Right kidney (tissue), 1 donor: ENCODE measurements around the gene GPC6.

ENCODE experiments used
- DNase-seq: peaks from one replicate; pipeline ENCODE4 v3.0.0-alpha.2; 2016

GPC6 gene

DNA sequence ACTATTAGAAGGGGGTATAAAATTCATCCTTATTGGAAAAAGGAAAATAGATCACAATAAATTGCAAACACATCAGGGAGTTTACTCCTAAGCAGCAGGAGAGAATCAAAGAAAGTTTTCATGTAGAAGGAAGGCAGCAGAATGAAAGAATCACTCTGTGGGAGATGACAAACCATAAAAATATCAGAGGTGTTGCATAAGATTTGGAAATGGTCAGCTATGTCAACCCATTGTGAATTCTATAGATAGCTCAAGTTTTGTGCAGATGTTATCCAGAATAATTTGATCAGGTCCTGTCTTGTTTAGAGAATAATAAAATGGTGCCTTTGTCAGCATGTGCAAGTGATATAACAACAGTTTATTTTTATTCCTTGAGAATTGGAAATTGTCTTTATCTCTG lies 630.5 kb downstream of the GPC6 start:
- DNase-seq, result no peak

DNA sequence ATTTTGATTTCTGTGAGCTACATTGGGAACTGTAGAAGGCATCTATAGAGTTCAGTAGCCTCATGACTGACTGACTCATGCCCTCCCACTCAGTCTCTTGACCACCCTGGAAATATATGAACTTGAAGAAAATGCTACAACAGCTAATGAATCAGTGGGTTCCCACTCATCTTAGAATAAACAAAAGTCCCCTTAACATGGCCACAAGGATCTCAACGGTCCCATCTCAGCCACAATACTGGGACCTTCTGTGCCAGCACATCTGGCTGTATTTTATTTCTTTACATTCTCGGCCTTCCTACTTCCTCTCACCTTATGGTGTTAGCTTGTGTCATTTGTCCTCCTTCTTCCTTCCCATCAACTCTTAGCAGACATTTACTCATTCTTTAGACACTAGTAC lies 633.1 kb downstream of the GPC6 start:
- DNase-seq, result no peak

DNA sequence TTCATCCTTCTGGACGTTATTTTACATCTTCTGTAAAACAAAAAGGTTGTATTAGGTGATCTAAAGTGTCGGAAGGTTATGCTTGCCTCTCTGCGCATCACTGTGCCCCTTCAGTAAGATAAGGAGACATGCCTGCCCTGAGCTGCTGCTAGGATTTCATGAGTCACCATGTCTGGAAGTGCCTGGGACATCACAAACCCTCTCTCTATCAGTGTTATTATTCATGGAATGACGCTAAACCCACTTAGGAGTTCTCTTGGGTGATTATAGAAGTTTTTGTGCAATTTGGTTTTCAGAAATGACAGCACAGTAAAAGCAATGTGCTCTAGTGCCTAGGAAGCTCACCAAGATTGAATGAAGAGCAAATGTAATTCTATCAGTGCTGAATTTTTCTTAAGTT lies 635.2 kb downstream of the GPC6 start:
- no peak for DNase-seq

DNA sequence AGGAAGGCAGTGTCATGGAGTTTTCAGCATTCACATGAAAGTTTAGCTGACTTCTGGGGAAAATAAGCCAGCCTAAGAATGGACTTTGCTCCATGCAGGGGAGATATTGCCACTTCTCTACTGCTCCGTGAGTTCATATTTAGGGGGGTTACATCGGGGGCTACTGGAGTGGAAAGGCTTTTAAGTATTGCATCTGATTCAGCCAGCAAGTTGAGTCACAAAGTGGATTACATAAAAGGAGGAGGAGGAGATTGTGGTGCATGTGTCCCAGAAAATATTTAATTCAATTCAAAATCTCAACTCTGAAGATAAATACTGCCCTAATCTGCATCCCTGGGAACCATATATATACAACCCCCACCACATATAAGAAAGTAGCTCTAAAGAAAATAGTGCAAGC lies 635.7 kb downstream of the GPC6 start:
- no peak for DNase-seq

DNA sequence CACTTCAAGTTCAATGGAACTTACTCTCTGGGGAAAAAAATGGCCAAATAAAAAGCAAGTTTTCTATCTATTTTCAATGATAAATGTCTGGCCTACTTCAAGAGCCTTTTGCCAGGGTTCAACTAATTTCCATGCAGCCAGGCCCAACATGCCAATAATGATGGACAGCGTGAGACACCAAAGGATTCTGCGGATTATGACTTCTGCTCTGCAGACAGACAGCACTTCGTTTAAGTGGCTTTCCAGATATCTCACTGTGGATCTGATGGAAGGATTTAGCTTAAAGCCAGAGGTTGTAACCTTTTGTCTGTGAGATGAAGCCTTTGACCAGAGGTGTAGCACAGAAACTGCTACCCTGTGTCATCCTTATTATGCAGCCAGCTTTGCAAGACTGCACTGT lies 638.6 kb downstream of the GPC6 start:
- no peak for DNase-seq

DNA sequence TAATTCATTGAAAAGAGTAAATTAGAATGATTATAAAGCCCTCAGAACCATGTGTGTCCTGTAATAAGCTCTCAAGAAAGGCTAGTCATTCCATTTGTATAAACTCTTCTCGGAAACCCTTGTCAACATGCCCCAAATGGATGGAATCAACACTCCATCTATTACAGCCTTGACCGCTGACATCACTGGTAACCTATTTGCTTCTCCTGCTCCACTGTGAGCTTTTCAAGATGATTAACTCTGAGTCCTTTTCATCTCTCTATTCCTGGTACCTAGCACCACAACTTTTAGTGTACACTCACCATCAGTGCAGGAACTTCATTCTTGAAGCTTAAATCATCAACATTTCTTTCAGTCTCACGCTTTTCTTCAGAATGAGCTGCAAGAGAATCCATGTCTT lies 640.9 kb downstream of the GPC6 start:
- no peak for DNase-seq

DNA sequence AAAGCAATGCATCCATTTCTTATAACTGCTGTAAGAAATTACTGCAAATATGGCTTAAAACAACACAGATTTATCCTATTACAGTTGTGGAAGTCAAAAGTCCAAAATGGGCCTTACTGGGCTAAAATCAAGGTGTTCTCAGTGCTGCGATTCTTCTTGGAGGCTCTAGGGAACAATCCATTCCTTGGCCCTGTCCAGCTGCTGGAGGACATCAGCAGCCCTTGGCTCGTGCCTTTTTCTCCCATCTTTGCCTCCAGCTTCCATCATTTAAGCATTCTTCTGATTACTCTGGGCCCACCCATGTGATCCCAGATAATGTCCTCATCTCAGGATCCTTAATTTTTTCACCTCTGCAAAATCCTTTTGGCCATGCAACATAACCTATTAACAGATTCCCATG lies 645.8 kb downstream of the GPC6 start:
- DNase-seq, result no peak

DNA sequence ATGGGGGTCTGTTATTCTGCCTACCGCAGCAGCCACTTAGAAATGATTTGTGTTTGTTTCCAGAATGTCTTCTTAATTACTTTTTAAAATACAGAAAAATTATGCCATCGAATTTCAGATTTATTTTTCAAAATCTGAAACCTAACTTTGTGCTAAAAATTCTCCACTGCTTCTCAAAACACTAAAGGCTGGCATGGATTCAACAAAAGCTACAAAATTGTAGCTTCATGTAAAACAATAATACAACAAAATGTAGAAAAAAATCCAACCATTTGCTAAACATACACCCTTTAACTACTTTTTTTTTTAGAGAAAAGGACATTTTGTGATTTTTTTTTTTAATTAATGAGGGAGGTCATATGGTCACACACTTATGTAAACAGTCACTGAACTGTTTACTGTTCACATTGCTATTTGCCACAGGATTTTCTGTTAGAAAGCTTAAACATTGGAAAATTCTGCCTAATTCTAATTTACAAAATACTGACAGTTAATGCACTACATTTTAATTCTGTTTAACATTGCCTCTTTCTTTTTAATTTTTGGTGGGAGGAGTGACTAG lies 646.3 kb downstream of the GPC6 start:
- DNase-seq, result no peak

DNA sequence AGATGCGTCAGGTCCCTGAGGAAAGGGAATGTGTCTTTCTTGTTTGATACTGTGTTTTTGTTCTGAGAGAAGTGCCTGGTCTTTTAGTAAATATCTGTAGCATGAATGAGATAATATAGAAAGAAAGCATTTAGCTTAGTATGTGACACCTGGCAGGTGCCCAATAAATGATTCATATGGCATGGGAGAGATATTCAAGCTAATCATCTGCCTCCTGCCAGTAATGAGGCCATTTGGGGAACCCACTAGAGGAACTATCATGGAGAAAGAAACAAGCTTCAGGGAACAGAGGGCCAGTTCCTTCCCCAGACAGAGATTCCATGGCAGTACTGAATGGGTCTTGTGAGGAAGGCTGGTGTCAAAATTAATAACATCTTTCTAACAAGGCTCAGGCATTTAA lies 648.9 kb downstream of the GPC6 start:
- no peak for DNase-seq

DNA sequence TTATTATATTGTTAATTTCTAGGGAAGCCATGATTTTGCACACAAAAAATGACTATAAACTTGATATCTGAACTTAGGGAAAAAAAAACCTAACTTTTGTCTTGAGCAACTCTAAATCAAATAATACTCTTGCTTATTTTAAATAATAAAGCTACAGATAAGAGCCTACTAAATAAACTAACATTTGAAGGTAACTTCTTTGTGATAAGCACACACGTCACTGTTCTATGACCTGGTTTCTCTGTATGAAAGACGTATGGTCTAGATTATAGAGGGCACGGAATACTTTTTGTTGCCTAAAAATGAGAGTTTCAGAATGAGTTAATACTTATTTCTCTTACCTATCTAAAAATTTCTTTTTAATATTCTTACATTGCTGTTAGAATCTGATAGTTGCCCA lies 649.6 kb downstream of the GPC6 start:
- DNase-seq, result no peak

DNA sequence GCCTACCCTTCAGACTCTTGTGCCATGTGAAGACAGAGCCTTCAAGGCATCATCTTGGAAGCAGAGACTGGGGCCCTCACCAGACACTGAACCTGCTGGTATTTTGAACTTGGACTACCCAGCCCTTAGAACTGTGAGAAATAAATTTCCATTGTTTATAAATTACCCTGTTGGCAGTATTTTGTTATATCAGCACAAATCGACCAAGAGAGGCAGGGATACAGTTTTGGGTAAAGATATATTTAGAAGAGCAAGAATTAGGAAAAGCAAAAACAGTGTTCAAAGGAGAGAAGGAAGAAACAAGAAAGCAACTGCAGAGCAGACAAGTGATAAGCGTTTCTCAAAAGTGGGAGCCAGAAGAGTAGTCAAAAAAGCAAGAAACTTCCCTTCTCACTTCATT lies 652.1 kb downstream of the GPC6 start:
- no peak for DNase-seq

DNA sequence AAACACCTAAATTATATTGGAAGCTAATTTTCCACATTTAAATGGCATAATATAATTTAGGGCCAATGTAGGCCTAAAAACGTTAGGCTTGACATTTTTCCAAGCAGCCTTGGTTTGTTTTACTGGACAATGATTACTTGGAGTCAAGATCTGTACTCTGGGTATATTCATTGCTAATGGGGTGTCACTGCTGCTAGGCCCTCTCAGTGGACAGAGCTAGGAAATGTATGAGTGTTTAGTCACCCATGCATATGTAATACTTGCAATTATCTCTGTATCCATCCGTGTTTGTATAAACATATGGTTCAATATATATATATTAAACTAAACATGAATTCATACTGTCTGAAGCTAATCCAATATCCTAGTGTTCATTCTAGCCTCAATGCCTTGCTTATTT lies 654.8 kb downstream of the GPC6 start:
- DNase-seq, result no peak

DNA sequence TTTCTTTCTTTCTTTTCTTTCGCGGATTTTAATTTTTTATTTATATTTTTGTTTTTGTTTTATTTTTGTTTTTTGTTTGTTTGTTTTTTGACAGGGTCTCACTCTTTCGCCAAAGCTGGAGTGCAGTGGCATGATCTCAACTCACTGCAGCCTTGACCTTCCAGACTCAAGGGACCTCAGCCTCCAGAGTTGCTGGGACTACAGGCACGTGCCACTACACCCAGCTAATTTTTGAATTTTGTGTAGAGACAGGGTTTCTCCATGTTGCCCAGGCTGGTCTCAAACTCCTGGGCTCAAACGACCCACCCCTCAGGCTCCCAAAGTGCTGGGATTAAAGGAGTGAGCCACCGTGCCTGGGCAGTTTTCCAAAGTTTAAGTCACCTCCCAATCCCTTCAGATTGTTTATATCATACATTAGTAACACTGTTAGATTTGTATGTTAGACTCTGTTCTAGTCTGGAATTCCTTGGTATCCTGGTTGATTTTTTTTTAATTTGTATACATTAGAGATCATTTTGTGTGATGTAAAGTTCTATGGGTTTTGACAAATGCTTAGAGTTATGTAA lies 655.6 kb downstream of the GPC6 start:
- DNase-seq, result no peak

DNA sequence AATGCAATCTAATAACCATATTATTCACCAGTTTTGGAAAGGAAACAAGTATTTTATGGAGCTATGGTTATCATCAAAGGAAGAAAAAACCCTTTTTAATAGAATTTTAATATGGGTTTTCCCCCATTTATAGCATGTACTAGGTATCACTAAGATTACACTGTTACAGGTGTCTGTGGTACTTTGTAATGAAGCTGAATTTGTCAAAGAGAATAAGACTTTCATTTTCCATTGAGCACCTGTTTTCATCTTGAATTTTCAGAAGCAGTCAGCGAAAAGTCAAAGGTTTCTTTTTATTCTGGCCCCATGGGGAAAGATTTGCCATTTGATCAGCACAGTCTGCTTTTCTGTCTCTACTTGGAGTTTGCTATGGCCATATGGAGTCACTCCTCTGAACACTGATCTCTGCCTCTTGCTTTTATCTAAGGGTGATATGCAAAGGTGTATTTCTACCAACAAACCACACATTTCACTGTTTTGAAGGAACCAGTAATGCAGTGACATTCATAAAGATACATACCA lies 662.9 kb downstream of the GPC6 start:
- DNase-seq, result no peak

DNA sequence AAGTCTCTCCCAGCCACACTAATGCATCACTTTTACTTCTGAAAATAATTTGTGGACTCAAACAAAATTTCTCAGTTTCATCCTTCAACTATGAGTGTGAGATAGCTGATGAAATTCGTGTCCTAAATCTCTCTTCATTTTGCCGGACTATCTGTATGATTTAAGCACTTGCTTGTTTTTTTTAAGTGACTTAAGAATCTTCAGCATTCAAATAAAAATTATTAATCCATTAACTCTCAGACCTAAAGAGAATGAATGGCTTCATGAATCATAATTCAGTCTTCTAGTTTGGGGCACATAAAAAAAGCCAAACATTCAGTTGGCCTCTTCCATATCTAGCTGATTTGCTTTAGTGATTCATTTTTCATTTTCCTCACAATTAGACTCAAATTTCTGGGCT lies 673.4 kb downstream of the GPC6 start:
- DNase-seq, result no peak

DNA sequence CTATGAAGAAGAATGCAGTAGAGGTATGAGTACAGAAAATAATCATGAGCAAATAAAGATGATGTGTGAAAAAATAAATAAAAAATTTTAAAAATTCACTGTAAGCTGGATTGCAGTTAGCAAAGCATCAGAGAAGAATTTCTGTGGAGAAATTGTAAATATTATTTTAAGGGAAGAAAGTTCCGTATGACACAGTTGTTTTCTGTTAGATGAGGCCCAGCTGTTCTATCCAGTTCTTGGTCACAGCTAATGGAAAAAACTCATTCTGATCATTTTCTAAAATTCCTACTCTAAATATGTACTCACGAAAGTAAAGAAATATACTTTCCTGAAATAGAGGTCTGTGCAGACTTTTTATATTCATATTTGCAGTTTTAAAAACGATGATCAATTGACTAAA lies 674.1 kb downstream of the GPC6 start:
- no peak for DNase-seq

DNA sequence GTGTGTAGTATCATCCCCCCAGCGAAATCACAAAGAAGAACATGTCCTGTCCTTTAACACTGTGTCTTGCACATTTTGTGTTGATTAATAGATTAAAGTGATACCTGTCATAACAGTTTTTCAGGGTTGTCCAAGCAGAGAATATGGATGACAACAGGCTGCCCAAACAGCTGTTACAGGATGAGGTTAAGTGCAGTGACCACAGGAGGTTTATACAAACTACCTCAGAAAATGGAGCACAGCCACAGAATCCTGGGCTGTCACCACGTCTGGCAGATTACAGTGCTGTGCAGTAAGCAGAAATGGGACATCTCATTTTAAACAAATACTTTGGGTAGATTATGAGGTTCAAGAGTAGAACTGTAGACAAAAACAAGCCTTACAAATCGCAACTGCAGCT lies 677.3 kb downstream of the GPC6 start:
- no peak for DNase-seq

DNA sequence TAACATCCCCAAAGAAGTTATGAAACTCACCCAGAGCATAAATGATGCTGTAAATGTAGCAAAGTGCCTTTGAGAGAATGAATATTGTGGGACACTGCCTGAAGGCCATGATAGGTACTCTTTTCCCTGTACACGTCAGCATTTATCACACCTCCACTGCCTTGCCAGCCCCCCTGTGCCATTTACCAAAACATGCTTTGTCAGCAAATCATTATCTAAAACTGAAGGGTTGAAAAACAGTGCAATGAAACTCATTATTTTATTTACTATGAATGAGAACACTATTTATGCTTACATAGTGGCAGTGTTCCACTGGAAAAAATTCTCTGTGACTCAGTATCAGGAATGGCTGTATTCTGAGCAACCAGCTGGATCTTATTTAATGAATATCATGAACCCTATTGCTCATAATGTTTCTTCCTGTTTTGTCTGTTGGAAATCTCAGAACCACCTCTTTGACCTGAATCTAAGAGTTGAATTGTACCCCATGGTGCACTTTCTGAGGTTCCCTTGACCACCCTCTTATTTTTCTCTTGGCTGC lies 688.7 kb downstream of the GPC6 start:
- no peak for DNase-seq

DNA sequence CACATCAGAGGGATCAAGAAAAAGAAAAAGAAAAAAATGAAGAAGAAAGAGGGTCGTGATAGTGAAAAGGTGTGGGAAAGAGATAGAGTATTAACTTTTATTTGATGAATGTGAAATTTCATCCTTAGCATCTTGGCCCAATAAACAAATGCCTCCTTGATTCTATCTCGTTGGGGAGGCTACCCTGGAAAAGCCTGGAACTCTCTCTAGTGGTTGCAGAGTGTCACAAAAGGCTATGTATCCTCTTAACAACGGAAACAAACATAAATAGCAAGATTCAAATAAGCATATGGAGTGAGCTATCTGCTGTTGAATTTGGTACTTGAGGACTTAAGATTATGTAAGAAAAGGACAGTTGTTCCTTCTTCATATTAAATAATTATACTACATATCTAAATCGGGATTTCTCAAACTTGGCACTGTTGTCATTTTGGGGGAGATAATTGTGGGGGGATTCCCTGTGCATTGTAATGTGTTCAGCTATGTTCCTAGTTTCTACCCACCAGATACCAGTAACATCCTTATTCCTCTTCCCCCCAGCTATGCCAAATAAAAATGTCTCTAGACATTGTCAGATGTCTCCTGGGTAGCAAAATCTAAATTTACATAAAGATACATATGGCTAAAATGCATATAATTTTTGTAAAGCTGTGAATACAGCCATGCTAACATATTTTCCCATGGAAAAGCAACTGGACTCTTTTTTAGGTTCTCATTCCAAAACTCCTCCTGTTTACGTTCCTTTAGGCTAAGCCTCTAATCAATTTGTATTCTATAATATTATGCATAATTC lies 695.7 kb downstream of the GPC6 start:
- DNase-seq, result no peak

DNA sequence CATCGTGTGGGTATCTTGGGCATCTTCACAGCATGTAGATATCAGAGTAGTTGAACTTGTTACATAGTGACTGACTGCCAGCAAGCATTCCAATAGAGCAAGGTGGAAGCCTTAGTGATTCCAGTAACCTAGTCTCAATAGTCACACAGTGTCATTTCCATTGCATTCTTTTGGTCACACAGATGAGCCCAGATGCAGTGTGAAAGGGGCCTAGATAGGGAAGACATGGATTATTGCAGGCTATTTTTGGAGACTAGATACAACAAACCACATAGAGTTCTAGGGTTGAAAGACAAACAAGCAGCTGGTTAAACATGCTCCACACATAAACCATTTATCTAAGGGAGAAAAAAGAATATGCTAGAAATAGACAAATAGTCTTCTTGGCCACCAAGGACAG lies 699.4 kb downstream of the GPC6 start:
- no peak for DNase-seq

DNA sequence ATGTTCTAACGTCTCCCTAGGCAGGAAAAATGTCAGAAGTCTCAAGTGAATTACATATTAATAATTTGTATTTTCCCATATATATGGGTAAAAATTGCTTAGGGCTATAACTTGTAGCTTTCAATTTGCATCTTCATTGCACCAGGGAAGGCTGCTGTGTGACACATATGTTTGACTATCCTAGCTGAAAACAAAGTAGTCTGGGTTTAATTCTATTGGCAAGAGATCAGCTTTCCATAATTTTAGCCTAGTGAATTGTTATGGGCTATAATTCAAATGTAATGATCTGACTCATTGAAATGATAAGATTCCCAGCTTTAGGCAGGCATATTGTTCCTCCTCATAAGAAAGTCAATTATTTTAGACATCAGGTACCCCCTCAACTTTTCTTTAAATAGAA lies 699.8 kb downstream of the GPC6 start:
- no peak for DNase-seq

DNA sequence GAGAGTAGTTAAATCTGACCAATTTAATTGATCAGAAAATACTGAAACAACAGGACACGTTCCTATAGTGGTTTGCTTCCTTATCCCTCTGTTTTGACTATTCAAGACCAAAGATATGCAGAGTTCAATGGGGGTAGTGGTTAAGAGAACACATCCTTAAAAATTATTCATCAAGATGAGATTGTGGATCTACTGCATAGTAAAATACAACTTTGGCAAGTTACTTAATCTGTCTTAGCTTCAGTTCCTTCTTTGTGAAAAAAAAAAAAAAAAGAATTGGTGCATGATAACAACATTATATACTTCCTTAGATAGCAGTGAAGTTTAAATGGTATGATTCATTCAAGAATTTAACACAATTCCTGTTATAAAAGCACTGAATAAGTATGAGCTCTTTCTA lies 700.8 kb downstream of the GPC6 start:
- no peak for DNase-seq

DNA sequence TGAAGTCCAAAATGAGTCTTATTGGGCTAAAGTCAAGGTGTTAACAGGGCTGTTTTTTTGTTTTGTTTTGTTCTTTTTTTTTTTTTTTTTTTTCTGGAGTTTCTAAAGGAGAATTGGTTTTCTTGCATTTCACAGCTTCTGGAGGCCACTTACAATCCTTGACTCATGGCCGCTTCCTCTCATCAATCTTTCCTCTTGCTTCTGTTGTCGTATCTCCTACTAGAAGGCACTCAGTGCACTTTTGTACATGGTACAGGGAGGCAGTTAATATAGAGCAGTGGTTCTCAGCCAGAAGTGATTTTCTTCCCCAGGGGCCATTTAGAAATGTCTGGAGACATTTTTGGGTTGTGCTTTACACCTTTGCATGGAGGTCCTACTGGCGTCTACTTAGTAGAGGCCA lies 706.3 kb downstream of the GPC6 start:
- no peak for DNase-seq

DNA sequence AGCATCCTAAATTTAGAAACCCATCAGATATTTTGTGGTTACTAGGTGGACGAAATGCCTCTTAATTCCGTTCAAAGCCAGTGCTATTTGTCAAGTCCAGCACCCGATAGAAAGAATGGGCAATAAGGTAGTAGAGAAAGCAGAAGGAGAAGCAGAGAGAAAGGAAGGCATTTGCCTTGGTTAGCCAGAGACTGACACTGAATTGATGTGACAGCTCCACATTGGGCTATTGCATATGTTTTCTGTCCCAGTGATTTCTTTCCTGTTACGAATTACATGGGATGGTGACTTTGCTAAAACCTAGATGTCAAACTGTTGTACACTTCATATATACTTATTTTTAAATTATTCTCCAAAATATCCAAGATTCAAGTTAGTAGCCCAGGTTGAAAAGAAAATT lies 710.3 kb downstream of the GPC6 start:
- no peak for DNase-seq
